H7 (cell line): Measurements from ENCODE around the gene KANK3. TPM values are rescaled to one million over a fixed set of nuclear protein-coding genes. Genes with fewer than 3 reads are reported as not detected.
"Not testable (repeated sequence)": the region's sequence is repeated elsewhere in the genome, so short reads cannot be mapped to it uniquely, and the experiment has no call there.

ENCODE experiments used
- DNase-seq: peaks from one replicate; pipeline ENCODE4 v3.0.0; 2012
- H3K27me3 ChIP-seq: 2 replicates; pipeline ENCODE4 v1.6.0; 2011; ENCODE audit warnings: mild to moderate bottlenecking, low read length; ENCODE audit not compliant: control insufficient read depth, insufficient read depth
- H3K36me3 ChIP-seq: replicated peaks from 2 replicates; pipeline ENCODE4 v1.5.1; 2011; ENCODE audit warnings: low read length; ENCODE audit not compliant: control insufficient read depth, insufficient read depth
- H3K4me3 ChIP-seq: 2 replicates; pipeline ENCODE4 v1.5.1; 2011; ENCODE audit warnings: low read depth, mild to moderate bottlenecking, control low read depth, low read length, moderate library complexity; ENCODE audit not compliant: insufficient read depth
- total RNA-seq: library from RNA; depleted of rRNA; stranded (reverse); fragments of >200 nt; shearing (Covaris generic); gene quantifications from 2 replicates; pipeline ENCODE4 v1.2.3, GENCODE V29; 2014; rRNA removed

Gene KANK3
- total RNA-seq, 1 experiment from 2014 or later, result 1.2 TPM

- Histone ChIP-seq H3K4me3 (no peak overlapping the region), H3K27me3 (no peaks in the 10 kb centered on the region), H3K36me3 (peaks cover 11% of the 10 kb centered on the region)
- peak; percentile 42 for DNase-seq
These were observed 36.6 kb downstream of the KANK3 start for GRCh38 chr19:8306235-8307054.

GRCh38 chr19:8305798-8306197, 37.3 kb downstream of the KANK3 start:
- Histone ChIP-seq H3K27me3 (no peaks in the 10 kb centered on the region), H3K4me3 (no peak overlapping the region), H3K36me3 (peaks cover 9% of the 10 kb centered on the region)
- DNase-seq, result peak; percentile 44

GRCh38 chr19:8304841-8305621, 38.0 kb downstream of the KANK3 start:
- peak; percentile 98 for DNase-seq
- H3K4me3 ChIP-seq, result no peak overlapping the region
- peaks cover 7% of the 10 kb centered on the region for H3K36me3 ChIP-seq
- no peaks in the 10 kb centered on the region for H3K27me3 ChIP-seq

- no peak for DNase-seq
- H3K36me3 ChIP-seq, result peaks cover 4% of the 10 kb centered on the region; the same call in 1 of the 2 replicates
- H3K27me3 ChIP-seq, result no peaks in the 10 kb centered on the region
- no peak overlapping the region for H3K4me3 ChIP-seq
These were observed 40.3 kb downstream of the KANK3 start for GRCh38 chr19:8302734-8303133.

GRCh38 chr19:8302357-8302691, 40.7 kb downstream of the KANK3 start:
- Histone ChIP-seq H3K27me3 (no peaks in the 10 kb centered on the region), H3K4me3 (no peak overlapping the region), H3K36me3 (peaks cover 4% of the 10 kb centered on the region; the same call in 1 of the 2 replicates)
- no peak for DNase-seq

- DNase-seq, H3K36me3 ChIP-seq, H3K27me3 ChIP-seq, H3K4me3 ChIP-seq: not testable (repeated sequence)
These were observed 51.7 kb downstream of the KANK3 start for GRCh38 chr19:8291337-8291736.

- H3K36me3 ChIP-seq, H3K4me3 ChIP-seq, DNase-seq, H3K27me3 ChIP-seq: not testable (repeated sequence)
These were observed 66.6 kb downstream of the KANK3 start for GRCh38 chr19:8276508-8276907.

Other genes with a start within 250 kb of the KANK3 start
- 13.7 and 15.9 TPM in 2 replicates for gene FBN3, start 193.7 kb downstream of the KANK3 start, total RNA-seq
- gene CERS4, start 133.9 kb downstream of the KANK3 start, total RNA-seq, result 116 and 117 TPM in 2 replicates
- 127 and 159 TPM in 2 replicates for gene CD320, start 34.9 kb downstream of the KANK3 start, total RNA-seq
- gene NDUFA7, start 21.9 kb downstream of the KANK3 start, total RNA-seq, result 103 and 117 TPM in 2 replicates
- gene RPS28, start 21.8 kb downstream of the KANK3 start, total RNA-seq, result 512 and 545 TPM in 2 replicates
- gene ANGPTL4, start 20.9 kb upstream of the KANK3 start, total RNA-seq, result 13.2 and 17.1 TPM in 2 replicates
- gene RAB11B, start 47.1 kb upstream of the KANK3 start, total RNA-seq, result 16.9 and 31.4 TPM in 2 replicates
- gene MARCHF2, start 70.0 kb upstream of the KANK3 start, total RNA-seq, result 44.4 and 47.8 TPM in 2 replicates
- gene HNRNPM, start 101.7 kb upstream of the KANK3 start, total RNA-seq, result 114 and 155 TPM in 2 replicates
- 0.07 TPM in 2 replicates for gene PRAM1, start 159.4 kb upstream of the KANK3 start, total RNA-seq
- gene ZNF414, start 170.9 kb upstream of the KANK3 start, total RNA-seq, result 7.6 and 13.1 TPM in 2 replicates
- 3.0 and 4.5 TPM in 2 replicates for gene MYO1F, start 234.2 kb upstream of the KANK3 start, total RNA-seq